GM18951 (cell line): Measurements from ENCODE around the gene TTLL1.

Source experiments
- POLR2A ChIP-seq: IDR thresholded peaks from 4 replicates; pipeline ENCODE4 v1.6.1; 2011; ENCODE audit warnings: mild to moderate bottlenecking; ENCODE audit not compliant: insufficient read length, insufficient read depth; ENCODE audit errors: extremely low read depth
- in situ Hi-C: fragments of 300-500 bp; cut with MboI; formaldehyde crosslinking; loops from one replicate; pipeline ENCODE4 v1.12.0; 2022; ENCODE audit warnings: low sequenced_read_pairs, mixed read lengths, inconsistent platforms; ENCODE audit not compliant: unreplicated experiment

Gene TTLL1

GRCh38 chr22:42994917-42995562 lies 94.2 kb downstream of the TTLL1 start:
- no peak for TF ChIP-seq POLR2A
- in situ Hi-C loops: no loop called here

GRCh38 chr22:42994276-42994916 lies 94.8 kb downstream of the TTLL1 start:
- no peak for TF ChIP-seq POLR2A
- in situ Hi-C loops: no loop called here

GRCh38 chr22:42993651-42994275 lies 95.4 kb downstream of the TTLL1 start:
- no peak for TF ChIP-seq POLR2A
- in situ Hi-C loops: no loop called here

GRCh38 chr22:42992886-42993479 lies 96.2 kb downstream of the TTLL1 start:
- in situ Hi-C loops: no loop called here
- TF ChIP-seq POLR2A: no peak

DNA sequence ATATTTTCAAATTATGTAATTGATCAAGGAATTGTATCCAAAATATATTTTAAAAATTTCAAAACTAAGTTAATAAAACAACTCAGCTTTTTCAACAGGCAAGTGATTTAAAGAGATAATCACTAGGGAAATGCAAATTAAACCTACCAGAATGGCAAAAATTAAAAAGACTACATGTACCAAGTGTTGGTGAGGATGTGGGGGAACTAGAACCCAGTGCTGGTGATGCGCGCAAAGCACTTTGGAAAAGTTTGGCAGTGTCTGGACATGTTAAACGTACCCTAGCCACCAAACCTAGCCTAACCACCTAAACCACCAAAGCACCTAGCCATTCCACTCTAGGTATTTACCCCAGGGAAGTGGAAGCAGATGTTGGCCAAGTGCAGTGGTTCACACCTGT lies 97.1 kb downstream of the TTLL1 start:
- no peak for TF ChIP-seq POLR2A
- in situ Hi-C loops: no loop called here

DNA sequence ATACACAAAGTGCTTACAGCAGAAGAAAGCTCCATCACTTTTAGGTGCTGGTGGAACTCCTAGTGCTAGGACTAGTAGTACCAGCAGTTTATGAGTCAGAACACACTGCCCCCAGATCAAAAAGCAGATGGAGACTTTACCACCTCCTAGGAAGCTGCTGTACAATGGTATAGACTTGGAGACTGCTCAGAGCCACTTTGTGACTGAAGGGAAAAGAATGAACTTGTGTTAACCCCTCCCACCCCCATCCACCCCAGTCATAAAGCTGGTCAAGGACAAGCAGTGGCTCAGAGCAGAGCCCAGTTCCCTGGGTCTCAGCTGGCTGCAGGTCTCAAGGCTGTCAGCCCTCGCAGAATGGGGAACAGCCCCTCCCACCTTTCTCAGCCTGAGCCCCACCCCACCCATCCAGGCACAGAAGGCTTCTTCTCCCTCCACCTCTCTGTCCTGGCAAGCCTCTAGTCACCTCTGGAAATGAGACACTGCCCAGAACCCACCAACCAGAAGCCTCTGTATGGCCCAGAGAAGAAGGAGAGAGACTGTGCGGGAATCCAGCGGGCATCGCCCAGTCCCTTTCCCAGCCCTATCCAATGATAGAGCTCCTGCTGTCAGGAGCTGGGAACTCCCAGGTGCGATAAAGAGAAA lies 98.1 kb downstream of the TTLL1 start:
- in situ Hi-C loops: no loop called here

DNA sequence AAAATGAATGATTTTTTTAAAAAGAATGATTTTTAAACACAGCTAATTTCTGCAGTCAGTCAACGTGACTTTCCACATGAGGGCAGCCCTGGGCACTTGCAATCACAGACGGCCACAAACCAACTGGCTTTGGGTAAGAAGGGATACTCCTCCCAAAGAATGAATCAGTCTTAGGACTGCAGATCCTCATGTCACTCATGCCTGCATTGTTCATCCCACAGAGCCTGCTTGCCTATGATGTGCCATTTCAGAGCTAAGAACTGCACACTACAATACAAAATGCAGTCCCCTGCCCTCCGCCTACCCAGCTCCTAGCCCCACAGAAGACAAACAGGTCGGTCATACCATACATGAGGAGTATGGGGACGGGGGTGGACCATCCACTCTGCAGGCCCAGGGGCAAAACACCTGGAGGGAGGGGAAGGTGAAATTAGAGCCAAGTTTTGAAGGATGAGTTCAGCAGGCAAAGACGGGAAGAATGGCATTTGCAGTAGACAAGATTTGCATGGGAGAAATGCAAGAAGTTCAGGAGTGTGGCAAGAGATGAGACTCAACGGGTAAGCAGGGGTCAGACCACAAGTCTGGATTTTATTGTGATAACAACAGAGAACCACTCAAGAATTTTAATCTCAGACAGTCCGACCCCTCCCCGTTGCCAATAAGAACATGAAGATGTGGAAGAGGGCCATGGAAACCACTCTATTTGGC lies 98.9 kb downstream of the TTLL1 start:
- in situ Hi-C loops: no loop called here
- TF ChIP-seq POLR2A: no peak

More for the DNA sequence above, 98.1 kb downstream of the TTLL1 start:
- no peak for TF ChIP-seq POLR2A
